Stimulated activated CD4-positive, alpha-beta T cell treated with anti-CD3 and anti-CD28 coated beads, Interleukin-1b, Interleukin-23, amount 100 ng/mL, for 4 hours (primary cell): ENCODE results near the gene GAS7.

Experiments used
- DNase-seq, 2 donors: peaks; one replicate each; pipeline ENCODE4 v3.0.0-alpha.2; 2020; ENCODE audit warnings: low read depth in 2 of 2

The GAS7 gene

DNA sequence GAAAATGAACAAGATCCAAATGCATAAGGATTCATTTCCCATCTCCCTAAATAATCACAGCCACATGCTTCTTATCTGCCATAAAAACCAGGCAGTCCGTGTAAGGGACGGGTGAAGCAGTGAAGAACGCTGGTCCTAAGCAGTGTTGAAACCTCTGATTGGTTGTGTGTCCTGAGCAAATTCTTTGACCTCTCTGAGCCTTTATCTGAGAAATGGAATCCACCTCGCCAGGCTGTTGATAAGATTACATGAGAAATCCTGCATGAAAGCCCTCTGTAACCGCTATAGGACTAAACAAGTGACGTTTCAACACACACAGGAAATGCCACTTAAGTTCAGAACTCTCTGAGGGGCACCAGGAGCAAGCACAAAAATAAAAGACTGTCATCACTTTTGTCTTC is 26.8 kb downstream of the GAS7 start:
- DNase-seq = no peak

DNA sequence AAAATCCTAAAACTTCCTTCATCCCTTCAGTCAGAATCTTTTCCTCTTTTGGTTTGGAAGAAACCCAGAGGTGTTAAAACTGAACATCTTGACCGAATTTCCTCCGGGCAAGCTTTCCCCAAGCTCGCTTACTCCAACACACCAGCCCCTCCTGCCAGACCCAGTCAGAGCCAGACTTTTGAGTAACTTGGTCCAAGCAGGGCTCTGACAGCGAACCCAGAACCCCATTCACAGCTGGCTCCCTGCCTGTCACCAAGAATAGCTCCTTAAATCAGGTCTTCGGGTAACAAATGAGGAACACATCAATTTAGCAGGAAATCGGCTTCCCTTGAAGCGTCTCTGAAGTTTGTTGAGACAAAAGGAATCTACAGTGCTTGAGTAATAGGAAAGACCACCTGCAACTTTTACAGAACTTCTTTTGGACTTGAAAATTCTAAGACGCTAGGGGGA is 27.3 kb downstream of the GAS7 start:
- DNase-seq = no peak

- DNase-seq = no peak
These were observed 28.2 kb downstream of the GAS7 start for GRCh38 chr17:10170233-10170632.

- no peak for DNase-seq
These were observed 29.1 kb downstream of the GAS7 start for GRCh38 chr17:10169290-10169689.

DNA sequence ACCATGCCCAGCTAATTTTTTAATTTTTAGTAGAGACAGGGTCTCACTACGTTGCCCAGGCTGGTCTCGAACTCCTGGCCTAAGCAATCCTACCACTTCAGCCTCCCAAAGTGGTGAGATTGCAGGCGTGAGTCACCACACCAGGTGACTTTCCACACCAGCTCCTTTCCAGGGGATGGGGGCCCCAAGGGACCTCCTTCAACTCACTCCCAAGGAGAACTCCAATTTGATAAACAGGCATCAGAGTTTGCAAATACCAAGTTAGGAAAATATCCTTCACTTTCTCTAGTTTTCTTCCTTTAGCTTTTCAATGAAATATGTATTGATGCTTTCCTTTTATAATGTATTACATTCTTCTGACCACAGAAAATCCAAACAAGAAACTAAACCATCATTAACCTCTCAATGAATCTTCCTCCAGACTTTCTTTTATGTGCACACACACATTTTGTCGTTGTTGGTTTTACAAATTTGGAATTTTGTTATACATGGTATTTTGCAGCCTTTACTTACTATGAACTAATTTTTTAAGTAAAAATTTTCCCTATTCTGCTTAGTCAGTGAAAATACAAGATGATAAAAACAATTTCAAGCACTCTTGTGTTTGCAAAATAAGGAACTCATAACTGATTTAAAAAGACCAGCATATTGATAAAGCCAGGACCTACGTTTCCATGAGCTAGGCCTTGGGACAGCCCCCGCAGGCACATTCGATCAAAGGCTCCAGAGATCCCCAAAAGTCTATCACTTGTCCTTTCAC is 32.0 kb downstream of the GAS7 start:
- no peak for DNase-seq

GRCh38 chr17:10162096-10162495 is 36.3 kb downstream of the GAS7 start:
- no peak for DNase-seq

DNA sequence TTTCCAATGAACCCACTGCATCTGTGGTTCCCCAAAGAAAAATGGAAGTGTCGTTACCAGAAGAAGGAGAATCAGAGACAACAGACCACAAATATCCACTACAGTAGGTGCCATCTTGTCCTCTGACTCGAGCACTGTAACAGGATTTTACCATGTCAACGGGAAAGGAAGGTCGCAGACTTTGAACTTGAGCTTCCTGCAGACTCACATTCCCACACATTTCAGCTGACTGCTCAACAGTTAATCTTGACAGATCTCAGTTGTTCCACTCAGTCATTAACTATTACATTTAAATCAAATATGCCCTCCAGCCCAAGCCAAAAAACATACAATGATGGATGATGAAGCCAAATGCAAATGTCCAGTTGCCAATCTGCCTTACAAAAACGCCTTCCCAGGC is 37.0 kb downstream of the GAS7 start:
- no peak for DNase-seq

DNA sequence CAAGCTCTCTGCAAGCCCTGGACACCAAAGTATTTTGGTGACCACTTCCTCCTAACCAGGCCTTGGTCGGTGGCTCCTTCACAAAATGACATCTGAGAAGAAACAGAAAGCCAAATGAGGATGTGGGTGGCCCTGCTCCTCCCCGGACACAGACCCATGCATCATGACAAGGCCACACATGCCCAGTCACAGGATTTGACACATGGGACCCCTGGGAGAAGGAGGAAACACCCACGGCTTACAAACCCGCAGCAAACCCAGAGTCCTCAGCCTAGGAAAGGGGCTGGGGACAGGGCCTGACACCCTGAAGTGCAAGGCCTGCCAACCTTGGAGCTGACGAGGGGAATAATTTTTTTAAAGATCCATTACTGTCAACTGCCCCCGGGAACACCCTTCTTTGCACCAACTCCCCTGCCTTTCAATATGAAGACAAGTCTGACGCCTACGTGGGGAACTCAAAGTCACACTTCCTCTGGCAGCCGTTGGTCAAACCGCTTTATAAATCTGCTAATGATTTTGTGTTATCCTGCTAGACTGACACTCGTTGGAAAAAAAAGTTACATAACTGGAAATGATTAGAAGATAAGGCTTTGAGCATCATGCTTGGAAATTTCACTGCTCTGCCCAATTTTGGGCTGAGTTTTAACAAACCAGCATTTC is 41.3 kb downstream of the GAS7 start:
- no peak for DNase-seq

DNA sequence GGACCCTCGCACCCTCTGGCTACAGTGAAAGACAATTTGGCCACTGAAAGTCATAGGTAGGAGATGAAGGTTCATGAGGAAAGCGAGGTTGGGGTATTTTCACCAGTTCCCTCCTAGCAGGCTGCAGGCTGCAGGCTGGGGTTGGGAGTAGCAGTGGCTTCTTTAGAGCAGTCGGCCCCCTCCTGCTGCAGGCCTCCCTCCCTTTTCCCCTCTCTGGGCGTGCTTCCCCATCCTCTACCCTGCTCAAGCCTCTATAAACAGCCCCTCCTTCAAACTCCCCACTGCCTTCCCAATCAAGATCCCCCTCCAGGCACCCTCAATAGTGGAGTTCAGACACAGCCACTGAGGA is 41.8 kb downstream of the GAS7 start:
- DNase-seq = no peak

- DNase-seq = no peak
These were observed 42.4 kb downstream of the GAS7 start for GRCh38 chr17:10156077-10156435.

DNA sequence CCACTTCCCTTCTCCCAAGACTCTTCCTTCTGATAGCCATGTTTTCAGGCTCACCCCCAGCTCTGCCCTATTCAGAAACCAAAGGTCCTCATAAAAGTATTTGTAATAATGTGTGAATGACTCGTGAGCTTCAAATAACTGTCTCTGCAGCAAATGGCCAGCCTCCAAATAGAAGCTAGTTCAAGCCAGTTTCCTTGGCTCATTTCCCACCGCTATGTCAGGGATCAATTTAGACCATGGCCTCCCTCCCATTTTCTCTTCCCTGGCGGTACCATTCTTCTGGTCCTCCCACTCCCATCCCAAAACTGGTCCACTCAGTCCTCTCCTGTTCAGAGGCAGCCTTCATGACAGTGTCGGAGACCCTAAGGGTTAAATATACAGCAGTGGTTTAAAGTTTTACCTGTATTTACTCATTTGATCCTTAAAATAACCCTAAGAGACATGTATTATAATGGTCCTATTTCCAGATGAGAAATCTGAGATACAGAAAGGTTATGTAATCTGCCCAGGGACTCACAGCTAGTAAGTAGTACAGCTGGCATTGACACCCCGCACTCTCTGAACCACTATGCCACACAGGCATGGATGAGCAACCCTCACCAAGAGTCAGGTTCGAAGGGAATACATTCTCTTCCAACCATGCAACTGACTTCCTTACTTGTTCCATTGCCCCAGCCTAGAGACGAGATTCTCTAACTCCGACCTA is 42.9 kb downstream of the GAS7 start:
- no peak for DNase-seq

- no peak for DNase-seq
These were observed 46.5 kb downstream of the GAS7 start for GRCh38 chr17:10151667-10152496.

GRCh38 chr17:10149573-10150399 is 48.6 kb downstream of the GAS7 start:
- DNase-seq = no peak

DNA sequence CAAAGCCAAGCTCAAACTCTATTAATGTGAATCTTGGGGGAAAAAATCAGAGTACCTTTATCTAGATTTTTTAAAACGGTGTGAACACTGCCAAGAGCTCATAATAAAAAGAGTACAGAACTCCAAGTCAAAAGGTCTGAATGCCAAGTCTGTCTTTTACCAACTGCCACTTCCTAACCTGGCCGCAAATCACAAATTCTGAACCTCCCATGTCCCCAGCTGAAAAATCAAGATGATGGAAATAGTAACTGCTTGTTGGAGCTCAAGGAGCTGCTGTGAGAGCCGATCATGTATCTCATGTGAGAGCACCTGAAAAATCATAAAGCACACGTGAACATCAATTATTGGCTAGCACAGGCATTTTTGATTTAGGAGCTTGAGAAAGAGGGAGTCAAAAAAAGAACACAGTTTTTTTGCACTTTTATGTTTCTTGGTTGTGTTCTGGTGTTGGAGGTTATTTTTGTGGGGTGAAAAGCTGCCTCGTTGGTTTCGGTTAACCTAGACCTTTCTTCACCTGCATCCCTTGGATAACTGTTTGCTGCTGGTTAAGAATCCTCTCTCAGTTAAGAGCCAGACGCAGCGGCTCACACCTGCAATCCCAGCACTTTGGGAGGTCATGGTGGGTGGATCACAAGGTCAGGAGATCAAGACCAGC is 50.5 kb downstream of the GAS7 start:
- no peak for DNase-seq

DNA sequence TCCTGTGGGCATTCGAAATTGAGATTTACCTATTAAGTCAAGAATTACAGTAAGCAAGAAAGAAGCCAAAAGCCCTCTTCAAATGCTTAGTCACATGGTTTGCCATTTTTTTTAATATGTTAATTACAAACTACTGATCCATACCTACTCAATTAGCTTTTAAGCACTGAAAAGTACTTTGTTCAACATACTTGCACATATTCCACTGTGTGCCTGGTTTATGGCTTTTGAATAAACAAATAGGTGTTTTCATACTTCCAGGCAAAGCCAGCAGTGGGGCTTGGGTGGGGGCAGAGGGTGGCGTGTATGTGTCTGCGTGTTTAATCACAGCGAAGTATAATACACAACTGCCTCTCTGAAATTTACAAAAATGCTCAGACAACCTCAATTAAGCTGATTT is 51.4 kb downstream of the GAS7 start:
- no peak for DNase-seq

DNA sequence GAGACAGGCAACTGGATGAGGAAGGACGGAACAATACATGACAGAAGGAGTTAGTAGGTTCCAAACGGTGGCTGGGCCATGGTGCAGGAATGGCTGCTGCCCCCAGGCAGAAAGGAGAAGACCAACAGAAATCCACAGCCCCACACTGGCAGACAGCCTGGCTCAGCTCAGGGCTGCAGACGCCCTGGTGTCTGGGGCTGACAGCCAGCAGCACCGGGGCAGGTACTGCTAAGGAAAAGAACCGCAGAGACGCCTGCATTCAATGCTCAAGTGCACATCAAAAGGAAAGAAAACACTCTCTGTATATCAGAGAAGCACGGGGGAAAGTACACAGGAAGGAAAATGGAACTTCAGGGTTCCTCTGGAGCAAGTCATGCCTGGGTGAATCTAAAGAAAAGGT is 53.4 kb downstream of the GAS7 start:
- DNase-seq = no peak

GRCh38 chr17:10144456-10144855 is 54.0 kb downstream of the GAS7 start:
- no peak for DNase-seq

DNA sequence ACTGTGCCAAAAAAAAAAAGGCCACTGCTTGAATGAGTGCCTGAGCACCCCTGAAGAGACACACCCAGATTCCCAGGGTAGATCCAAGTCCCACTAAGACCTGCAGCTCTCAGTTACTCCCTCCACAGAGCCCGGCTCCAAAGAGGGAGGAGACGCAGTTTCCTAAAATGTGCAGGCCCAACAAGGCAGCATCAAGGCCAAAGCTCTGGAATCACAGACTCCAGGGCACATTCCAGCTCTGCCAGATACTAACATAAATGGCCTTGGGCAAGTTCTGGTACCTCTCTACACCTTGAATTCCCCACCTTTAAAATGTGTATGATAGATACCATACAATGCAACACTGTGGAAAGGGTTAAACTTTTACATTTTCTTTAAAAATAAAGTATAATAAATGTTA is 57.0 kb downstream of the GAS7 start:
- no peak for DNase-seq

- DNase-seq = no peak
These were observed 58.8 kb downstream of the GAS7 start for GRCh38 chr17:10139577-10139976.

- DNase-seq = no peak
These were observed 62.0 kb downstream of the GAS7 start for GRCh38 chr17:10136258-10136981.
